K562 (cell line): ENCODE data around the gene SERPIND1. TPM values are rescaled to one million over a fixed set of nuclear protein-coding genes. Genes with fewer than 3 reads are reported as not detected.

Source experiments
- ATAC-seq: fragments of 200-7000 bp; cut with Tn5 transposase; 3 replicates; pipeline ENCODE4 v1.9.1; 2020; ENCODE audit warnings: moderate library complexity
- BruUV-seq: library from RNA; stranded (reverse); fragments of 400-500 nt; replicated peaks from 2 replicates; lab custom pipeline; 2021; lab: Mats Ljungman, UMichigan
- CTCF ChIA-PET: fragments of 300-600 bp; formaldehyde crosslinking; extraction: SDS; loops from one replicate; lab custom pipeline; 2021; ENCODE audit warnings: low intra/inter-chr PET ratio; lab: Yijun Ruan, JAX
- POLR2A ChIA-PET: fragments of 300-600, 350-650 bp; sonication (Branson Sonifier 250); formaldehyde crosslinking; extraction: SDS; loops from one replicate; lab custom pipeline; 2021; ENCODE audit warnings: antibody characterized with exemption, inconsistent platforms; lab: Yijun Ruan, JAX
- DNase-seq, 4 experiments: peaks; one replicate each; pipeline versions ENCODE4 v3.0.0 to v3.0.0-alpha.2; 2011 to 2018; ENCODE audit warnings: low spot score in 3 of 4, mixed read lengths in 3 of 4; ENCODE audit errors: extremely low read depth in 1 of 4
- FAIRE-seq: peaks from 2 replicates; lab custom pipeline; 2011; peaks lifted over from hg19 to GRCh38; lab: Jason Lieb, UNC
- H2AFZ ChIP-seq: 2 replicates; pipeline ENCODE4 v1.6.0; 2011; ENCODE audit warnings: low read depth, low read length, control low read depth, inconsistent platforms
- H3K27ac ChIP-seq: fragments of 200-600 bp; 3 replicates; pipeline ENCODE4 v1.8.0; 2011; ENCODE audit warnings: low read depth, mild to moderate bottlenecking, control low read depth, inconsistent platforms, low read length, moderate library complexity, mixed read lengths; ENCODE audit errors: extremely low read depth
- H3K27me3 ChIP-seq, 2 experiments: fragments of 300-600 bp in 1 of 2; 2 replicates in 1 of 2; 3 replicates in 1 of 2; pipeline versions ENCODE4 v1.6.0 to v1.8.0; 2011; ENCODE audit warnings: inconsistent platforms in 2 of 2, low read length in 2 of 2, mild to moderate bottlenecking in 1 of 2, mixed read lengths in 1 of 2, moderate library complexity in 1 of 2; ENCODE audit not compliant: control insufficient read depth in 2 of 2, insufficient read depth in 2 of 2
- H3K36me3 ChIP-seq: fragments of 300-600 bp; 3 replicates; pipeline ENCODE4 v1.8.0; 2011; ENCODE audit warnings: mild to moderate bottlenecking, low read length, inconsistent platforms; ENCODE audit not compliant: control insufficient read depth, insufficient read depth
- H3K4me1 ChIP-seq, 2 experiments: fragments of 200-600 bp in 1 of 2; replicated peaks in 1 of 2; 2 replicates in 1 of 2; 3 replicates in 1 of 2; pipeline versions ENCODE4 v1.5.1 to v1.8.0; 2011; ENCODE audit warnings: inconsistent platforms in 2 of 2, low read length in 2 of 2, mild to moderate bottlenecking in 1 of 2, mixed read lengths in 1 of 2, moderate library complexity in 1 of 2; ENCODE audit not compliant: control insufficient read depth in 2 of 2, insufficient read depth in 2 of 2
- H3K4me2 ChIP-seq: 2 replicates; pipeline ENCODE4 v1.6.1; 2011; ENCODE audit warnings: low read length, control low read depth, inconsistent platforms, mixed read lengths; ENCODE audit not compliant: insufficient read depth
- H3K4me3 ChIP-seq: fragments of 200-600 bp; sonication (generic), shearing (Covaris generic); 2 replicates; pipeline ENCODE4 v1.5.1; 2016; ENCODE audit warnings: control low read depth, inconsistent platforms
- H3K79me2 ChIP-seq: fragments of 200-600 bp; 3 replicates; pipeline ENCODE4 v1.8.0; 2011; ENCODE audit warnings: low read length, inconsistent platforms; ENCODE audit not compliant: control insufficient read depth, insufficient read depth
- H3K9ac ChIP-seq, 2 experiments: 2 replicates each; pipeline versions ENCODE4 v1.6.0 to v1.6.1; 2011; ENCODE audit warnings: low read depth in 2 of 2, low read length in 2 of 2, control low read depth in 1 of 2, inconsistent platforms in 1 of 2, mild to moderate bottlenecking in 1 of 2, mixed read lengths in 1 of 2; ENCODE audit not compliant: insufficient read depth in 1 of 2
- H3K9me1 ChIP-seq: one replicate; pipeline ENCODE4 v1.6.0; 2011; ENCODE audit warnings: inconsistent platforms, mild to moderate bottlenecking, low read length, moderate library complexity; ENCODE audit not compliant: control insufficient read depth, insufficient read depth
- H3K9me3 ChIP-seq: replicated peaks from 2 replicates; pipeline ENCODE4 v1.5.1; 2011; ENCODE audit warnings: low read depth, low read length, inconsistent platforms; ENCODE audit not compliant: control insufficient read depth, insufficient read depth
- H4K20me1 ChIP-seq: replicated peaks from 2 replicates; pipeline ENCODE4 v1.6.1; 2011; ENCODE audit warnings: low read length, inconsistent platforms, mixed read lengths; ENCODE audit not compliant: control insufficient read depth, insufficient read depth
- BRD4 ChIP-seq: fragments of 200-600 bp; sonication (generic); IDR thresholded peaks from 2 replicates; pipeline ENCODE4 v1.6.1; 2017; ENCODE audit warnings: inconsistent platforms
- ELK1 ChIP-seq: sonication (generic); formaldehyde crosslinking; IDR thresholded peaks from 2 replicates; pipeline ENCODE4 v1.8.1; 2022; ENCODE audit warnings: missing genetic modification reagents
- KAT2B ChIP-seq: IDR thresholded peaks from one replicate; pipeline ENCODE4 v1.6.1; 2012; ENCODE audit warnings: low read depth, mild to moderate bottlenecking, control low read depth, inconsistent platforms, low read length, moderate library complexity
- KLF1 ChIP-seq: fragments of 450-650 bp; IDR thresholded peaks from 2 replicates; pipeline ENCODE4 v1.6.1; 2016; ENCODE audit warnings: missing genetic modification characterization, missing compliant biosample characterization
- MYBL2 ChIP-seq, 2 experiments: fragments of 450-650 bp in 1 of 2; sonication (generic) in 1 of 2; formaldehyde crosslinking in 1 of 2; IDR thresholded peaks; 2 replicates each; pipeline versions ENCODE4 v1.6.1 to v1.8.1; 2017 to 2022; ENCODE audit warnings: borderline replicate concordance in 1 of 2, inconsistent platforms in 1 of 2, low read depth in 1 of 2, mild to moderate bottlenecking in 1 of 2, missing genetic modification reagents in 1 of 2, moderate library complexity in 1 of 2
- NUFIP1 ChIP-seq: fragments of 450-650 bp; IDR thresholded peaks from 2 replicates; pipeline ENCODE4 v1.6.1; 2018; ENCODE audit not compliant: partially characterized antibody
- PHF21A ChIP-seq: fragments of 450-650 bp; IDR thresholded peaks from 2 replicates; pipeline ENCODE4 v1.6.1; 2017; ENCODE audit warnings: low read depth, borderline replicate concordance
- RCOR1 ChIP-seq, 2 experiments: IDR thresholded peaks; 2 replicates each; pipeline ENCODE4 v1.6.1; 2012; ENCODE audit warnings: low read depth in 2 of 2, low read length in 2 of 2, borderline replicate concordance in 1 of 2, improper control_type of control experiment in 1 of 2
- SLC30A9 ChIP-seq: fragments of 250-450 bp; sonication (Bioruptor Pico); IDR thresholded peaks from 2 replicates; pipeline ENCODE4 v1.8.0; 2022; ENCODE audit warnings: mild to moderate bottlenecking, moderate library complexity
- STAT5B ChIP-seq: fragments of 250-450 bp; sonication (Bioruptor Pico); IDR thresholded peaks from 2 replicates; pipeline ENCODE4 v1.8.0; 2021; ENCODE audit warnings: mild to moderate bottlenecking, inconsistent platforms
- TAF9B ChIP-seq: fragments of 450-650 bp; IDR thresholded peaks from 2 replicates; pipeline ENCODE4 v1.6.1; 2018; ENCODE audit warnings: mild to moderate bottlenecking; ENCODE audit not compliant: partially characterized antibody
- TCF15 ChIP-seq: fragments of 250-450 bp; sonication (Bioruptor Pico); IDR thresholded peaks from 2 replicates; pipeline ENCODE4 v1.8.0; 2022; ENCODE audit warnings: moderate library complexity, mild to moderate bottlenecking, inconsistent platforms
- XRCC3 ChIP-seq: fragments of 450-650 bp; IDR thresholded peaks from 2 replicates; pipeline ENCODE4 v1.6.1; 2017; ENCODE audit warnings: mild to moderate bottlenecking, moderate library complexity
- YY1 ChIP-seq, 3 experiments: IDR thresholded peaks; 2 replicates each; pipeline ENCODE4 v1.6.1; 2011; ENCODE audit warnings: low read length in 2 of 3, mild to moderate bottlenecking in 2 of 3, moderate library complexity in 2 of 3, borderline replicate concordance in 1 of 3, control low read depth in 1 of 3, low read depth in 1 of 3; ENCODE audit not compliant: insufficient read depth in 3 of 3, insufficient replicate concordance in 2 of 3, control insufficient read depth in 1 of 3, insufficient read length in 1 of 3; ENCODE audit errors: extremely low read depth in 1 of 3
- ZC3H4 ChIP-seq: sonication (generic); formaldehyde crosslinking; IDR thresholded peaks from 2 replicates; pipeline ENCODE4 v1.9.0; 2021; ENCODE audit warnings: missing genetic modification reagents, borderline replicate concordance
- ZNF695 ChIP-seq: fragments of 450-650 bp; formaldehyde crosslinking; IDR thresholded peaks from 2 replicates; pipeline ENCODE4 v1.4.0; 2020; ENCODE audit warnings: mild to moderate bottlenecking, moderate library complexity
- WGBS: fragments of 100-300 bp; shearing (Covaris generic); methylation state at CpG from one replicate; pipeline ENCODE4 v1.1.6; 2016; ENCODE audit warnings: low coverage, mixed read lengths; ENCODE audit not compliant: insufficient coverage; ENCODE audit errors: missing lambda C conversion rate; 5-methylcytosine and 5-hydroxymethylcytosine counted together
- in situ Hi-C: fragments of 300-500 bp; cut with MboI; formaldehyde crosslinking; loops from 4 replicates; pipeline ENCODE4 v1.15.0; 2018; ENCODE audit warnings: inconsistent platforms, mixed read lengths
- intact Hi-C: fragments of 100-400 bp; cut with micrococcal nuclease; formaldehyde crosslinking; loops from 2 replicates; pipeline ENCODE4 v1.14.2; 2022
- polyA plus RNA-seq, 8 experiments: library from polyadenylated mRNA; depleted of rRNA in 4 of 8; stranded (reverse) in 5 of 8; unstranded in 3 of 8; fragments of >200 nt; fragmentation: Nextera tagmentation in 2 of 8; fragmentation: Illumina TruSeq in 1 of 8; extraction: Ambion mirVana in 2 of 8; extraction: Trizol in 1 of 8; gene quantifications; 2 replicates each; pipeline versions ENCODE4 v1.2.1 to v1.2.3, GENCODE V29; 2011 to 2014; ENCODE audit warnings: inconsistent platforms in 1 of 8, missing spikeins in 1 of 8
- total RNA-seq, 7 experiments: library from RNA; depleted of rRNA in 6 of 7; stranded (reverse); fragments of >200 nt in 6 of 7; fragmentation: Illumina TruSeq in 2 of 7; extraction: Trizol in 2 of 7; gene quantifications; 2 replicates each; pipeline versions ENCODE4 v1.2.1 to v1.2.3, GENCODE V29; 2011 to 2021; ENCODE audit warnings: low replicate concordance in 1 of 7
- TF ChIP-seq, protein P1 (sequence below), 2 experiments: fragments of 450-650 bp in 1 of 2; sonication (generic) in 1 of 2; formaldehyde crosslinking in 1 of 2; IDR thresholded peaks in 1 of 2; conservative IDR thresholded peaks in 1 of 2; 2 replicates each; pipeline versions ENCODE4 v1.6.1 to v1.8.1; 2016 to 2023; ENCODE audit warnings: mild to moderate bottlenecking in 2 of 2, moderate library complexity in 2 of 2, inconsistent platforms in 1 of 2, missing genetic modification reagents in 1 of 2

Gene SERPIND1
- total and polyA plus RNA-seq, 9 of the 15 experiments (the other 6 are each of a cell fraction or from before 2014, with no cell fraction given) = 0.04 to 0.11 (median 0.09) TPM; not detected in 6

DNA sequence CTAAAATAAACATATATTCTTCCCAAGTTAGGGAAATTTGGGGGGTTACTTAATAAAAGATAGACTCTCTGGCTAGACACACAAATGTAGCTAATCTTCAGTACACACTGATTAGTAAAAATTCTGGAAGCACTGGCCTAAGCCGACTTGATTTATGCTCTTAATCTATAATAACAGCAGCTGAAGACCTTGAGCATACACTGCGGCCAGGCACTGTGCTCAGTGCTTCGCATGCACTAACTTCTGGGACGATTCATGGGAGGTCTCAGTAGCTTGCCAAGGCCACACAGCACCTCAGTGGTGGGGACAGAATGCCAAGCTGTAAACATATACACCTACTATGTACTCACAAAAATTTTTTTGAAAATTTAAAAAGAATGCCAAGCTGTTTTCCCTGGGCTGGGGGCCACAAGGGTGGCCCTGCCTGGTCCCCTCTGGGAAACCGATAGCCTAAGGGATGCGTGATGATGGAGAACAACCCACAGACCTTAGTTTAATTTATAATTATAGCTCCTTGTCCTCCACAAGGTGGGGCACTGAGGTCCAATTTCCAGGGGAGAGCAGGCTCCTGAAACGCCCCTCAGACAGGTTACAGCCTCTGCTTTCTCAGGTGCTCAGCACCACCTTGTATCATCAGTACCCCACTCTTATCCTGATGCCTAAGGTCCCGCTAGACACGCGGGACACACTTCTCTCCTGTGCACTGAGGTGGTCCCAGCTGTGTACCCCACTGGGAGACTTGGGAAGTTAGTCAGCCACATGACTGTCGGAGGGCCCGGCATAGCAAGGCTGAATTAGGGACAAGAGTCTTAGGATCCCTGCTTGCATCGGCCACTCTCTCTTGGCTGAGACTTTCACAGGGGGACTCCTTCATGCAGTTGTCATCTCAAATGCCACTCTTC is 20.1 kb downstream of the SERPIND1 start:
- ATAC-seq = peak; percentile 56
- BruUV-seq = no TSS peak
- ChIA-PET POLR2A (interaction anchor here (0.6 to 2.4 kb wide), 30 partner anchors 10 to 270 kb away, joined by 3 to 12 read pairs (median 4); partner anchors contain the start of genes LZTR1, PI4KA and SNAP29), CTCF (interaction anchor here (0.5 to 1.4 kb wide), 2 partner anchors 92 to 298 kb away, joined by 4 to 9 read pairs; no protein-coding TSS in a partner anchor)
- no peak overlapping the region for H3K27ac ChIP-seq
- H3K4me3 ChIP-seq = no peak overlapping the region
- 0 out of 2 replicates have a peak, but pooled peaks cover 6% of the 10 kb centered on the region for H4K20me1 ChIP-seq
- peaks cover 12% of the 10 kb centered on the region for H3K9me1 ChIP-seq
- peaks cover 74% of the 10 kb centered on the region for H3K36me3 ChIP-seq
- H3K79me2 ChIP-seq = no peaks in the 10 kb centered on the region
- H3K9me3 ChIP-seq = no peaks in the 10 kb centered on the region
- WGBS = 65% methylated on average over 13 of the region's 13 CpGs
- in situ Hi-C loops = loop anchor here (25.0 kb wide), 2 partner anchors 343 to 1957 kb away; no protein-coding TSS in a partner anchor
- FAIRE-seq = no peak
- no peak overlapping the region for H3K4me2 ChIP-seq
- H2AFZ ChIP-seq = no peak overlapping the region
- 0 out of 5 replicates have a peak, but pooled peaks cover 0 to 3% of the 10 kb centered on the region in 2 experiments for H3K4me1 ChIP-seq
- intact Hi-C loops = loop anchor here (2.0 kb wide), 1 partner anchor 91 kb away; no protein-coding TSS in a partner anchor
- peak overlapping the region in 1 of 2 experiments; percentile 3; a peak in 1 of 4 replicates for H3K9ac ChIP-seq
- no peaks in the 10 kb centered on the region for H3K27me3 ChIP-seq
- peak in 1 of 4 experiments; percentile 52 for DNase-seq
- TF ChIP-seq, protein P1, sequence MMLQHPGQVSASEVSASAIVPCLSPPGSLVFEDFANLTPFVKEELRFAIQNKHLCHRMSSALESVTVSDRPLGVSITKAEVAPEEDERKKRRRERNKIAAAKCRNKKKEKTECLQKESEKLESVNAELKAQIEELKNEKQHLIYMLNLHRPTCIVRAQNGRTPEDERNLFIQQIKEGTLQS (IDR thresholded peaks at IDR 0.05) = no peak
- TF ChIP-seq, protein P1 (CRISPR knock-in tag; conservative IDR thresholded peaks at IDR 0.05) = no peak
- TF ChIP-seq ZNF695 (CRISPR knock-in tag) = peak; percentile 21; the same call in 1 of the 2 replicates
- no peak for TF ChIP-seq KAT2B
- no peak for TF ChIP-seq ELK1 (CRISPR knock-in tag)
- TF ChIP-seq PHF21A = no peak
- TF ChIP-seq MYBL2 (IDR thresholded peaks at IDR 0.05; ENCODE audit: low read depth) = no peak
- no peak for TF ChIP-seq MYBL2 (CRISPR knock-in tag; IDR thresholded peaks at IDR 0.05; ENCODE audit: borderline replicate concordance)
- TF ChIP-seq YY1 (IDR thresholded peaks at IDR 0.05; ENCODE audit: borderline replicate concordance in 1 of 3, control insufficient read depth in 1 of 3, extremely low read depth in 1 of 3, insufficient read depth in 3 of 3, insufficient read length in 1 of 3, insufficient replicate concordance in 2 of 3, low read depth in 1 of 3, low read length in 2 of 3) = no peak
- no peak for TF ChIP-seq TAF9B
- TF ChIP-seq NUFIP1 = no peak
- no peak for TF ChIP-seq BRD4
- TF ChIP-seq SLC30A9 (CRISPR knock-in tag) = no peak
- TF ChIP-seq STAT5B (CRISPR knock-in tag) = no peak
- TF ChIP-seq XRCC3 = no peak
- no peak for TF ChIP-seq TCF15 (CRISPR knock-in tag)
- TF ChIP-seq ZC3H4 = no peak
- no peak for TF ChIP-seq KLF1 (tag)
- TF ChIP-seq RCOR1 (IDR thresholded peaks at IDR 0.05; ENCODE audit: borderline replicate concordance in 1 of 2, low read depth in 2 of 2, low read length in 2 of 2) = no peak
